DOHH2 (cell line): ENCODE results near the gene HERC2.
"Not testable (repeated sequence)": the region's sequence is repeated elsewhere in the genome, so short reads cannot be mapped to it uniquely, and the experiment has no call there.

Source experiments
- EZH2phosphoT487 ChIP-seq: fragments of 200-600 bp; sonication (generic); IDR thresholded peaks from 2 replicates; pipeline ENCODE4 v1.6.1; 2017; ENCODE audit warnings: borderline replicate concordance, mild to moderate bottlenecking, antibody characterized with exemption, low read length, moderate library complexity, mixed read lengths
- TF ChIP-seq, protein P1 (sequence below): fragments of 200-600 bp; sonication (generic); IDR thresholded peaks from one replicate; pipeline ENCODE4 v1.5.1; 2014; ENCODE audit warnings: antibody characterized with exemption, mild to moderate bottlenecking, low read depth, low read length; ENCODE audit not compliant: poor library complexity, severe bottlenecking

DNA sequence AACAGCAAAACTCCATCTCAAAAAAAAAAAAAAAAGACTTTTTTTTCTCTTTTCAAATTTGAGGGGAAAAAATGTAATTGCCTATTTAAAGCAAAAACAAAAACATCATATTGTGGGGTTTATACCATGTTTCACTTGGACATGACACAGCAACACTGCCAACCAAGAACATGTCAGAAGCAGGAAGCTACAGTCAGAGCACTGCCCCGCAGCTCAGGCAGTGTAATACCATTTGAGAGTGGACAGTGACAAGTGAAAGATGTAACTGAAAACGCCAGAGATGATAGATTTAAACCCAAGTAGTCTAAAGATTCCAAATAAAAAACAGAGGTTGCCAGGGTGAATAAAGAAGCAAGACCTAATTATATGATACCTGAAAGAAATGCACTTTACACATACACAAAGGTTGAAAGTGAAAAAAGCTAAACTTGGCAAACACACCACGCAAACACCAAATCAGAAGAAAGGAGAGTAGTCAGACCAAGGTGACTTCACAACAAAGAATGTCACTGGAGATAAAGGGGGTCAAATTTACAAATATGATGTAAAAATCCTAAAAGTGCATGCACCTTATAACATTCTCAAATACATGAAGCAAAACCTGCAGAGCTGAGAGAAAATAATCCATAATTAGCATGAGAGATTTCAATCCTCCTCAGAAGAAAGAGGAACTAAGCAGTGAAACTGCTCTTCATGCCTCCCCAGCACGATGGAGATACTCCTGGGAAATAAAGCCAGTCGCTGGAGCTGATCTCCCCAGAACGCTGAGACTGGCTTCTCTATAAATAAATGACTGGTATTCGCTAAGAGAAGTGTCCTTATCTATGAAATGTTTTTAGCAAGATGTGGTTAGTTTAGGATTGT lies 32.9 kb downstream of the HERC2 start:
- TF ChIP-seq, protein P1, sequence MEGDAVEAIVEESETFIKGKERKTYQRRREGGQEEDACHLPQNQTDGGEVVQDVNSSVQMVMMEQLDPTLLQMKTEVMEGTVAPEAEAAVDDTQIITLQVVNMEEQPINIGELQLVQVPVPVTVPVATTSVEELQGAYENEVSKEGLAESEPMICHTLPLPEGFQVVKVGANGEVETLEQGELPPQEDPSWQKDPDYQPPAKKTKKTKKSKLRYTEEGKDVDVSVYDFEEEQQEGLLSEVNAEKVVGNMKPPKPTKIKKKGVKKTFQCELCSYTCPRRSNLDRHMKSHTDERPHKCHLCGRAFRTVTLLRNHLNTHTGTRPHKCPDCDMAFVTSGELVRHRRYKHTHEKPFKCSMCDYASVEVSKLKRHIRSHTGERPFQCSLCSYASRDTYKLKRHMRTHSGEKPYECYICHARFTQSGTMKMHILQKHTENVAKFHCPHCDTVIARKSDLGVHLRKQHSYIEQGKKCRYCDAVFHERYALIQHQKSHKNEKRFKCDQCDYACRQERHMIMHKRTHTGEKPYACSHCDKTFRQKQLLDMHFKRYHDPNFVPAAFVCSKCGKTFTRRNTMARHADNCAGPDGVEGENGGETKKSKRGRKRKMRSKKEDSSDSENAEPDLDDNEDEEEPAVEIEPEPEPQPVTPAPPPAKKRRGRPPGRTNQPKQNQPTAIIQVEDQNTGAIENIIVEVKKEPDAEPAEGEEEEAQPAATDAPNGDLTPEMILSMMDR, result not testable (repeated sequence)
- not testable (repeated sequence) for TF ChIP-seq EZH2phosphoT487
